Muscle of leg (tissue), 11 donors: ENCODE results near the gene PTPRN. TPM values are rescaled to one million over a fixed set of nuclear protein-coding genes. Genes with fewer than 3 reads are reported as not detected.
"Not testable (repeated sequence)": the region's sequence is repeated elsewhere in the genome, so short reads cannot be mapped to it uniquely, and the experiment has no call there.

Experiments
- DNase-seq: peaks from one replicate; pipeline ENCODE4 v3.0.0; 2013
- H3K27ac ChIP-seq: one replicate; pipeline ENCODE4 v1.5.1; 2013; ENCODE audit warnings: mild to moderate bottlenecking, low read length, control low read depth
- H3K27me3 ChIP-seq: one replicate; pipeline ENCODE4 v1.6.1; 2013; ENCODE audit warnings: low read length; ENCODE audit not compliant: control insufficient read depth, insufficient read depth
- H3K36me3 ChIP-seq: one replicate; pipeline ENCODE4 v1.6.1; 2013; ENCODE audit warnings: low read length; ENCODE audit not compliant: control insufficient read depth, insufficient read depth
- H3K4me1 ChIP-seq: one replicate; pipeline ENCODE4 v1.6.1; 2013; ENCODE audit warnings: low read length; ENCODE audit not compliant: control insufficient read depth, insufficient read depth
- H3K4me3 ChIP-seq: one replicate; pipeline ENCODE4 v1.5.1; 2013; ENCODE audit warnings: low read length, control low read depth
- H3K9me3 ChIP-seq: replicated peaks from 2 replicates; pipeline ENCODE4 v1.6.1; 2013; ENCODE audit warnings: low read depth, low read length; ENCODE audit not compliant: control insufficient read depth
- WGBS: methylation state at CpG from one replicate; pipeline ENCODE4 v1.1.5; 2013; ENCODE audit warnings: missing lambda C conversion rate; ENCODE audit not compliant: insufficient coverage; 5-methylcytosine and 5-hydroxymethylcytosine counted together
- polyA plus RNA-seq, 8 donors: library from polyadenylated mRNA; unstranded; fragments of 120-200 nt; gene quantifications; one replicate each; pipeline versions ENCODE4 v1.2.1 to v1.2.3, GENCODE V29; 2013; ENCODE audit warnings: inconsistent platforms in 1 of 8, low replicate concordance in 1 of 8; ENCODE audit not compliant: insufficient read length in 8 of 8, insufficient read depth in 1 of 8
- total RNA-seq: library from RNA; stranded (reverse); fragments of 120-200 nt; gene quantifications from one replicate; pipeline ENCODE4 v1.2.4, GENCODE V29; 2013

PTPRN gene
- total and polyA plus RNA-seq, 9 donors = 0.09 to 1.0 (median 0.29) TPM

DNA sequence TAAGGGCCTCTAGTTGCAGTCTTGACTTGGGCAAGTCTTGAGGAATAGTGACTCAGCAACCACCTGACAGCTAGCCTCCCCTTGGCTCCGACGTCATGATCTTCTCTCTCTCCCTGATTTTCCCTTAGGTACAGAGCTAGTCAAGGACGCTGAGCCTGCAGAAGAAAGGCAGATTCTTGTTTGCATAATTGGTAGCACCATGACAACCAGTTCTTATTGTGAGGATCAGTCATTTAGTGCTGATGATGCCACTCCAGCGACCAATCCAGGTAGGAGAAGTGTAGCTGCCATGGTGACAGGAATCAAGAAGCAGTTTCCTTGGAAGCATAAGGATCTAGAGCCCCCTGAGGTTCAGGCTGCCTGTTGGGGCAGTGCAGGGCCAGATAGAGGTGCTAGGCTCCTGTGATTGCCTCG, 26.2 kb upstream of the PTPRN start:
- no peak overlapping the region for H3K4me3 ChIP-seq
- DNase-seq = no peak
- H3K4me1 ChIP-seq = no peaks in the 10 kb centered on the region
- no peak overlapping the region for H3K27ac ChIP-seq
- H3K9me3 ChIP-seq = no peaks in the 10 kb centered on the region
- H3K27me3 ChIP-seq = peaks cover 24% of the 10 kb centered on the region
- 36% methylated on average over 2 of the region's 5 CpGs for WGBS
- no peaks in the 10 kb centered on the region for H3K36me3 ChIP-seq

DNA sequence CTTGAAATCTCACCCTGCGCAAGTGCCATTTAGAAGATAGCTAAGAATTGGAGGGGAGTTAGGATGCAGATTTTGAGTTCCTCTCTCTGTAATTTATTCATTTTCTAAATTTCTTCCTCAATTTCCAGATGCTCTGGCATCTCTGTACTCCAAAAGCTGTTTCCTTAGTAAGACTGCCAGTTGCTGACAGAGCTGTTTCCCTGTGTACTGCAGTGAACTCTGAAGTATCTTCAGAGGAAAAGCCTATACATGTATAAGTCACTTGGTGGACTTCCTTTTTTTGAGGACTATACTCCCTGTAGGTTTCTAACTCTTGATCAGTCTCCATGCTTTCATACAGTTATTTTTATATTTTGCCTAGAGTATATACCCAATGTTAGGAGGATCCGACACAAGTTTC, 24.9 kb upstream of the PTPRN start:
- H3K4me1 ChIP-seq = no peaks in the 10 kb centered on the region
- no peak overlapping the region for H3K4me3 ChIP-seq
- no CpG with 5 or more reads among the region's 2 CpGs for WGBS
- no peaks in the 10 kb centered on the region for H3K36me3 ChIP-seq
- no peak overlapping the region for H3K27ac ChIP-seq
- H3K27me3 ChIP-seq = peaks cover 24% of the 10 kb centered on the region
- DNase-seq = peak; percentile 57
- H3K9me3 ChIP-seq = no peaks in the 10 kb centered on the region

DNA sequence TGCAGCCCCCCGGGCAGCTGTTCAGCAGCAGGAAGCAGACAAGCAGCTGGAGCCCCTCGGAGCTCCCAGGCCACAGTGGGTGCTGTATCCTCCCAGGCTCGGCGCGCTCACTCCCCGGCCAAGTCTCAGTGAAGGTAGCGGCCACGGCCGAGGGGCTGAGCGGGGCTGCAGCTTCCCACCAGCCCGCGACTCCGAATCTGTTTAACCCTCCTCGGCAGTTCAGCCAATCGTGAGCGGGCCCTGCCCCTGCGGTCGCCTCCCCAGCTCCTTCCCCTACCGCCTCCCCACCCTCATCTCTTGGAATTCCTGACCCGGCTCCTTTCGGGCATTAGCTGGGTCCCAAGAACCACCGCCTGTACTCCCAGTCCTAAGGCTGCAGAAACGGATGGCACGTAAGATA, 23.3 kb upstream of the PTPRN start, which contains the start of gene RESP18:
TSS of gene RESP18 (minus strand) at position 203 of the 400 bp plus-strand sequence.
- 3% methylated on average over 17 of the region's 24 CpGs for WGBS
- peaks cover 24% of the 10 kb centered on the region for H3K27me3 ChIP-seq

DNA sequence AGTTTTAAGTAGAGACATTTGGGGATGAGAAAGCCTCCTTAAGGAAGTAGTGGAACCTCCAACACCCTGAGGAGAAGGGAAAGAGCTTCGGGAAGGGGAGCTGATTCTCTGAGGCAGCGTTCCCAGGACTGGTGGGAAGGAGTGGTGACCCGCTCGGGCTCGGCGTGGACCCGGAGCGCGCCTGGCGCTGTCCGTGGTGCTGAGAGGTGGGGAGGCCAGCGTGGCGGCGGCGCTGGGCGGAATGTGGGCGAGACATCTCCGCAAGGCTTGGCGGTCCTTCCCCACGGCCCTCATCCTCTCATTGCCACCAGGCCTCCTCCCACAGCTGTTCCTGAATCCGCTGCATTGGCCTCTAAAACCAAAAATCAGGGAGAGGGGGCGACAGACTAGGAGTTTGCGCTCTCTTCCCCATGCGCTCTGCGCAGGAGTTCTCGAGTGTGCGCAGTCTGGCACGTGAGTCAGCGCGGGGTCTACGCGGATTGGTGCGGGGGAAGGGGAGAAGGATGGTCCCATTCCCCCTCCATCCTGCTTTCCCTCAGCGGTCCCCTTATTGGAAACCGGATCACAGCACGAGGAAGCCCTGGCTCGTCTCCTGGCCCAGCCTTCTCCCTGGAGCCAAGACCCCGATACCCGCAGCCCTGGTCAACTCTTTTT, 22.5 kb upstream of the PTPRN start:
- H3K9me3 ChIP-seq = no peaks in the 10 kb centered on the region
- H3K27ac ChIP-seq = no peak overlapping the region
- no peaks in the 10 kb centered on the region for H3K4me1 ChIP-seq
- DNase-seq = peak; percentile 58
- H3K4me3 ChIP-seq = no peak overlapping the region
- 5% methylated on average over 26 of the region's 39 CpGs for WGBS
- H3K36me3 ChIP-seq = no peaks in the 10 kb centered on the region
- H3K27me3 ChIP-seq = peaks cover 24% of the 10 kb centered on the region

More for the DNA sequence above, 23.3 kb upstream of the PTPRN start, which contains the start of gene RESP18:
- no peak for DNase-seq
- Histone ChIP-seq H3K4me1 (no peaks in the 10 kb centered on the region), H3K27ac (no peak within 1 kb of the TSS), H3K36me3 (no peaks in the 10 kb centered on the region), H3K4me3 (no peak within 1 kb of the TSS), H3K9me3 (no peaks in the 10 kb centered on the region)

DNA sequence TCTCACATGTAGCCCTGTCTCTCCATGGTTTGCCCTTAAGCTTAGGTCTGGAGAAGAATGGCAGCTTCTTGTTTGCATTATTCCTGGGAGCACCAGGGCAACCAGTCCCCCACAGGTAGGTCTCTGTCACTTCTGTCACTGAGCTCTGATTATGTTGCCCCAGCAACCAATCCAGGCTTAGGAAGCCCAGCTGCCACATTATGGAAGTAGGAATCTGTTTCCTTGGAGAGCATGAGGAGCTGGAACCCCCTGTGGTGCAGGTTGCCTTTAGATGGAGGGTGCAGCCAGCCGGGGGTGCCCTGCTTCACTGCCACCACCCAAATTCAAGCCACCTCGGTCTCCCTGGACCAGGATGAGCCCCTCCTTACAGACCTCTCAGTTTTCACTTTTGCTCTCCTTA, 18.5 kb upstream of the PTPRN start:
- no peaks in the 10 kb centered on the region for H3K9me3 ChIP-seq
- H3K4me1 ChIP-seq = no peaks in the 10 kb centered on the region
- DNase-seq = no peak
- no peak overlapping the region for H3K4me3 ChIP-seq
- H3K27me3 ChIP-seq = peaks cover 21% of the 10 kb centered on the region
- H3K36me3 ChIP-seq = no peaks in the 10 kb centered on the region
- 56% methylated on average over 2 of the region's 2 CpGs for WGBS
- no peak overlapping the region for H3K27ac ChIP-seq

DNA sequence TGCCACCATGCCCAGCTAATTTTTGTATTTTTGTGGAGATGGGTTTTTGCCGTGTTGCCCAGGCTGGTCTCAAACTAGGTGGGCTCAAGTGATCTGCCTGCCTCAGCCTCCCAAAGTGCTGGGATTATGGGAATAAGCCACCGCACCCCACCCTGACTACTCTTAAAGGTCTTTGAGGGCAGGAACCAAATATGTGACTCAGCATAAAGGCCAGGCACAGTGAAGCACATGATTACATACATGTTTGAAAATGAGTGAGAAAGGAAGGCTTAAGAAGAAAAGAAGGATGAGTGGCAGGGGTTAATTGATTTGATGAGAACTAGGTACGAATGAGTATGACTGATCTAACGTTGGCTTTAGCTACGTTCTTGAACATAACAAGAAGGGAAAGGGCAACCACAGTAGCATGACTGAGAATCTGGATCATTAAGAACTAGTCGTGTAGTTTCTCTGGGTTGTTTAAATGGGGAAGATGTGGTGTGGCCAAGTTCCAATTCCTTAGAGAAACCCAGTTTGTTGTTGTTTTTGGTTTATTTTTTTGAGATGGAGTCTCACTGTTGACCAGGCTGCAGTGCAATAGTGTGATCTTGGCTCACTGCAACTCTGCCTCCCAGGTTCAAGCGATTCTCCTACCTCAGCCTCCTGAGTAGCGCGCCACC, 16.6 kb upstream of the PTPRN start:
- WGBS = 63% methylated on average over 4 of the region's 9 CpGs
- DNase-seq = no peak
- Histone ChIP-seq H3K4me1 (no peaks in the 10 kb centered on the region), H3K27ac (no peak overlapping the region), H3K27me3 (peaks cover 5% of the 10 kb centered on the region), H3K9me3 (no peaks in the 10 kb centered on the region), H3K4me3 (no peak overlapping the region), H3K36me3 (no peaks in the 10 kb centered on the region)

DNA sequence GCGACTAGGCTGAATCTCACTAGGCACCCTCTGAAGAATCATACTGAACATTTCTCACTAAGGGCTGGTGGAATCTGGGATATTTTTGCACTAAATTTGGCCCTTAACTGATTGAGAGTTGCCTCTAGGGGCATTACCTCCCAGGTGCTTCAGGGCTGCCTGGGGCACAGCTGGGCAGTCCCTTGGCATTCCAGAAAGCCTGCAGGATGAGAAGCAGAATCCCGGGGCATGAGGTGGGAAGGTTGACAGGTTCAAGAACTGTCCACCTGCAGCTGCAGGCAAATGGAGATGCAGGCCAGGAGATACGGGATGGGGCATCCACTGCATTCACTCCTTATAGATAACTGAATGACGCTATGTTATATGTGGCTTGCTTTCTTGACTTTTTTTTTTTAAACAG, 15.9 kb upstream of the PTPRN start:
- no peak for DNase-seq
- Histone ChIP-seq H3K4me3 (no peak overlapping the region), H3K36me3 (no peaks in the 10 kb centered on the region), H3K9me3 (no peaks in the 10 kb centered on the region), H3K27ac (no peak overlapping the region), H3K4me1 (no peaks in the 10 kb centered on the region), H3K27me3 (peaks cover 2% of the 10 kb centered on the region)
- 88% methylated on average over 1 of the region's 4 CpGs for WGBS

DNA sequence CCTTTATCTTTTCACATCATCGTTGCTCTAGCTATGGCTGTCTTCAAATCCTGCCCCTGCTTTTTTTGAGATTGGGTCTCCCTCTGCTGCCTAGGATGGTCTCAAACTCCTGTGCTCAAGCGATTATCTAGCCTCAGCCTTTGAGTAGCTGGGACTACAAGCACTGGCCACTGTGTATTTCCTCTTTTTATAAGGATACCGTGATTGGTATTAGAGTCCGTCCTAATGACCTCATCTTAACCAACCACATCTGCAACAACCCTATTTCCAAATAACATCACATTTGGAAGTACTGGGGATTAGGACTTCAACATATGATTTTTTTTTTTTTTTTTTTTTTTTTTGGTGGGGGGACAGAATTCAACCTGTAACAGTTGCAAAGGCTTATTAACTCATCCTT, 14.2 kb upstream of the PTPRN start:
- H3K4me1 ChIP-seq = no peaks in the 10 kb centered on the region
- peaks cover 2% of the 10 kb centered on the region for H3K27me3 ChIP-seq
- DNase-seq = no peak
- 35% methylated on average over 2 of the region's 4 CpGs for WGBS
- H3K9me3 ChIP-seq = no peaks in the 10 kb centered on the region
- no peak overlapping the region for H3K4me3 ChIP-seq
- no peaks in the 10 kb centered on the region for H3K36me3 ChIP-seq
- no peak overlapping the region for H3K27ac ChIP-seq

DNA sequence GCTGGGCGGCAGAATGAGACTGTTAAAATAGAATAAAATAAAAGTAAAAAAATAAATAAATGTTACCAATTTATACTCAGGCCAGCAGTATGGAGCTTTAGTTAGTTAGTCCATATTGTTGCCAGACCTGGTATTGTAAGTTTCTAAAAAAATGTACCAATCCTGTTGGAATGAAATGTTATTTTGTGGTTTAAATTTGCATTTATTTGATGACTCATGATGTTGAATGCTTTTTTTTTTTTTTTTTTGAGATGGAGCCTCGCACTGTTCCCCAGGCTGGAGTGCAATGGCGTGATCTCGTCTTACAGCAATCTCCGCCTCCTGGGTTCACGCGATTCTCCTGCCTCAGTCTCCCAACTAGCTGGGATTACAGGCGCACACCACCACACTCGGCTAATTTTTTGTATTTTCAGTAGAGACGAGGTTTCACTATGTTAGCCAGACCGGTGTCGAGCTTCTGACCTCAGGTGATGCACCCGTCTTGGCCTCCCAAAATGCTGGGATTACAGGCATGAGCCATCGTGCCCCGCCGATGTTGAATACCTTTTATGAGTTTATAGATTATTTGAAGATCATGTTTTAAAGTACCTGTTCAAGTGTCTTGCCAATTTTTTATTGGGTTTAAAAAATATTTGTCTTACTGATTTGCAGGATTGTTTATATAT, 5.7 kb upstream of the PTPRN start:
- Histone ChIP-seq H3K27ac (no peak overlapping the region), H3K4me1 (no peaks in the 10 kb centered on the region), H3K9me3 (no peaks in the 10 kb centered on the region), H3K27me3 (peaks cover 6% of the 10 kb centered on the region), H3K4me3 (no peak overlapping the region), H3K36me3 (no peaks in the 10 kb centered on the region)
- DNase-seq = no peak
- 92% methylated on average over 12 of the region's 16 CpGs for WGBS

DNA sequence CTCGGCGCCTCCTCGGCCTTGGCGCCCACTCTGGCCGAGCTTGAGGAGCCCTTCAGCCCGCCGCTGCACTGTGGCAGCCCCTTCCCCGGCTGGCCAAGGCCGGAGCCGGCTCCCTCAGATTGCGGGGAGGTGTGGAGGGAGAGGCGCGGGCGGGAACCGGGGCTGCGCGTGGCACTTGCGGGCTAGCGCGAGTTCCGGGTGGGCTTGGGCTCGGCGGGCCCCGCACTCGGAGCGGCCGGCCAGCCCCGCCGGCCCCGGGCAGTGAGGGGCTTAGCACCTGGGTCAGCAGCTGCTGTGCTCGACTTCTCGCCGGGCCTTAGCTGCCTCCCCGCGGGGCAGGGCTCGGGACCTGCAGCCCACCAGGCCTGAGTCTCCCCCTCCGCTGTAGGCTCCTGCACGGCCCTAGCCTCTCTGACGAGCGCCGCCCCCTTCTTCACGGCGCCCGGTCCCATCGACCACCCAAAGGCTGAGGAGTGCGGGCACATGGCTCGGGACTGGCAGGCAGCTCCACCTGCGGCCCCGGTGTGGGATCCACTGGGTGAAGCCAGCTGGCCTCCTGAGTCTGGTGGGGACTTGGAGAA, 3.6 kb upstream of the PTPRN start:
- not testable (repeated sequence) for H3K9me3 ChIP-seq, H3K4me3 ChIP-seq, H3K27ac ChIP-seq, H3K36me3 ChIP-seq, H3K4me1 ChIP-seq, DNase-seq
- H3K27me3 ChIP-seq = peaks cover 24% of the 10 kb centered on the region
- WGBS = 88% methylated on average over 33 of the region's 49 CpGs
